HUES48 (cell line): ENCODE data around the gene TBX10.
"Not testable (repeated sequence)": the region's sequence is repeated elsewhere in the genome, so short reads cannot be mapped to it uniquely, and the experiment has no call there.

Experiments used
- H3K27ac ChIP-seq: one replicate; pipeline ENCODE4 v1.7.0; 2013; ENCODE audit warnings: low read depth, low read length, inconsistent platforms
- H3K27me3 ChIP-seq: 2 replicates; pipeline ENCODE4 v1.6.1; 2013; ENCODE audit warnings: mild to moderate bottlenecking, low read length; ENCODE audit not compliant: control insufficient read depth, insufficient read depth
- H3K36me3 ChIP-seq: 2 replicates; pipeline ENCODE4 v1.6.1; 2013; ENCODE audit warnings: low read length; ENCODE audit not compliant: control insufficient read depth, insufficient read depth
- H3K4me1 ChIP-seq: 2 replicates; pipeline ENCODE4 v1.6.1; 2013; ENCODE audit warnings: mild to moderate bottlenecking, low read length; ENCODE audit not compliant: control insufficient read depth, insufficient read depth
- H3K4me3 ChIP-seq: 2 replicates; pipeline ENCODE4 v1.5.1; 2013; ENCODE audit warnings: mild to moderate bottlenecking, low read depth, low read length
- H3K9ac ChIP-seq: 2 replicates; pipeline ENCODE4 v1.6.1; 2013; ENCODE audit warnings: mild to moderate bottlenecking, low read depth, low read length, moderate library complexity
- H3K9me3 ChIP-seq: 2 replicates; pipeline ENCODE4 v1.6.1; 2013; ENCODE audit warnings: low read length; ENCODE audit not compliant: control insufficient read depth, insufficient read depth

Gene TBX10

GRCh38 chr11:67618901-67619659 is 20.5 kb downstream of the TBX10 start:
- H3K9me3 ChIP-seq, H3K4me3 ChIP-seq, H3K27me3 ChIP-seq, H3K36me3 ChIP-seq, H3K27ac ChIP-seq, H3K9ac ChIP-seq: not testable (repeated sequence)
- peaks cover 31% of the 10 kb centered on the region for H3K4me1 ChIP-seq

GRCh38 chr11:67617243-67617953 is 22.2 kb downstream of the TBX10 start:
- Histone ChIP-seq H3K27ac (peak overlapping the region; percentile 0), H3K9ac (no peak overlapping the region), H3K36me3 (peaks cover 6% of the 10 kb centered on the region; the same call in 1 of the 2 replicates), H3K27me3 (peaks cover 9% of the 10 kb centered on the region; the same call in 1 of the 2 replicates), H3K4me3 (no peak overlapping the region), H3K9me3 (no peaks in the 10 kb centered on the region), H3K4me1 (peaks cover 36% of the 10 kb centered on the region)

- Histone ChIP-seq H3K36me3 (peaks cover 14% of the 10 kb centered on the region; the same call in 1 of the 2 replicates), H3K9ac (no peak overlapping the region), H3K4me1 (peaks cover 36% of the 10 kb centered on the region), H3K27ac (peak overlapping the region; percentile 0), H3K27me3 (peaks cover 9% of the 10 kb centered on the region; the same call in 1 of the 2 replicates), H3K4me3 (no peak overlapping the region), H3K9me3 (no peaks in the 10 kb centered on the region)
These were observed 22.9 kb downstream of the TBX10 start for GRCh38 chr11:67616431-67617242.

- no peaks in the 10 kb centered on the region for H3K9me3 ChIP-seq
- H3K27ac ChIP-seq, result no peak overlapping the region
- H3K4me3 ChIP-seq, result no peak overlapping the region
- no peak overlapping the region for H3K9ac ChIP-seq
- H3K36me3 ChIP-seq, result peaks cover 20% of the 10 kb centered on the region
- H3K4me1 ChIP-seq, result peaks cover 36% of the 10 kb centered on the region
- H3K27me3 ChIP-seq, result peaks cover 9% of the 10 kb centered on the region; the same call in 1 of the 2 replicates
These were observed 23.7 kb downstream of the TBX10 start for GRCh38 chr11:67615728-67616430.

- no peak overlapping the region for H3K27ac ChIP-seq
- no peak overlapping the region for H3K4me3 ChIP-seq
- peaks cover 9% of the 10 kb centered on the region; the same call in 1 of the 2 replicates for H3K27me3 ChIP-seq
- no peaks in the 10 kb centered on the region for H3K9me3 ChIP-seq
- peaks cover 29% of the 10 kb centered on the region for H3K36me3 ChIP-seq
- peaks cover 36% of the 10 kb centered on the region for H3K4me1 ChIP-seq
- no peak overlapping the region for H3K9ac ChIP-seq
These were observed 24.5 kb downstream of the TBX10 start for GRCh38 chr11:67614730-67615714.

GRCh38 chr11:67613960-67614715 is 25.4 kb downstream of the TBX10 start:
- Histone ChIP-seq H3K27me3 (peaks cover 9% of the 10 kb centered on the region; the same call in 1 of the 2 replicates), H3K4me3 (peak overlapping the region; percentile 29; the same call in 1 of the 2 replicates), H3K27ac (no peak overlapping the region), H3K4me1 (peaks cover 36% of the 10 kb centered on the region), H3K36me3 (peaks cover 38% of the 10 kb centered on the region), H3K9me3 (no peaks in the 10 kb centered on the region), H3K9ac (no peak overlapping the region)

- peaks cover 36% of the 10 kb centered on the region for H3K4me1 ChIP-seq
- no peak overlapping the region for H3K9ac ChIP-seq
These were observed 26.1 kb downstream of the TBX10 start for GRCh38 chr11:67613313-67613959.

GRCh38 chr11:67612751-67613150 is 26.8 kb downstream of the TBX10 start:
- Histone ChIP-seq H3K27ac (no peak overlapping the region), H3K36me3 (peaks cover 47% of the 10 kb centered on the region), H3K27me3 (peaks cover 4% of the 10 kb centered on the region; the same call in 1 of the 2 replicates), H3K9ac (no peak overlapping the region), H3K4me3 (no peak overlapping the region), H3K4me1 (peaks cover 33% of the 10 kb centered on the region), H3K9me3 (no peaks in the 10 kb centered on the region)

More at GRCh38 chr11:67613313-67613959, 26.1 kb downstream of the TBX10 start:
- Histone ChIP-seq H3K4me3 (no peak overlapping the region), H3K36me3 (peaks cover 45% of the 10 kb centered on the region), H3K27ac (no peak overlapping the region), H3K9me3 (no peaks in the 10 kb centered on the region), H3K27me3 (peaks cover 9% of the 10 kb centered on the region; the same call in 1 of the 2 replicates)
